WTC11 (cell line): Measurements from ENCODE around the gene TXNIP. TPM values are rescaled to one million over a fixed set of nuclear protein-coding genes. Genes with fewer than 3 reads are reported as not detected.

Experiments
- ATAC-seq: fragments of 200-7000 bp; cut with Tn5 transposase; 2 replicates; pipeline ENCODE4 v1.10.0; 2021; ENCODE audit warnings: mild to moderate bottlenecking, moderate library complexity
- CTCF ChIA-PET: fragments of 300-600 bp; sonication (Branson Sonifier 250); formaldehyde crosslinking; loops from one replicate; lab custom pipeline; 2021; ENCODE audit warnings: antibody characterized with exemption; lab: Charles Lee
- POLR2A ChIA-PET: fragments of 350-600 bp; sonication (Branson Sonifier 250); formaldehyde crosslinking; loops from one replicate; lab custom pipeline; 2021; ENCODE audit warnings: antibody characterized with exemption; lab: Charles Lee
- DNase-seq: peaks from one replicate; pipeline ENCODE4 v3.0.0; 2021; ENCODE audit warnings: low spot score
- H3K27ac Mint-ChIP-seq: 2 replicates; pipeline ENCODE4 v1.8.0; 2021; ENCODE audit warnings: mixed read lengths
- H3K27me3 Mint-ChIP-seq: 2 replicates; pipeline ENCODE4 v1.8.0; 2021; ENCODE audit warnings: low read depth, mild to moderate bottlenecking, moderate library complexity, mixed read lengths
- H3K36me3 Mint-ChIP-seq: 2 replicates; pipeline ENCODE4 v1.8.0; 2021; ENCODE audit warnings: mixed read lengths
- H3K4me1 Mint-ChIP-seq: 2 replicates; pipeline ENCODE4 v1.8.0; 2022; ENCODE audit warnings: mixed read lengths
- H3K4me3 Mint-ChIP-seq: 2 replicates; pipeline ENCODE4 v1.8.0; 2021; ENCODE audit warnings: mild to moderate bottlenecking, moderate library complexity, mixed read lengths
- H3K9me3 Mint-ChIP-seq: 2 replicates; pipeline ENCODE4 v1.8.0; 2021; ENCODE audit warnings: mixed read lengths
- ATF6 ChIP-seq: sonication (generic); formaldehyde crosslinking; IDR thresholded peaks from 2 replicates; pipeline ENCODE4 v1.8.1; 2023; ENCODE audit warnings: mild to moderate bottlenecking, missing genetic modification reagents
- E2F4 ChIP-seq: sonication (generic); formaldehyde crosslinking; IDR thresholded peaks from 2 replicates; pipeline ENCODE4 v1.8.1; 2022; ENCODE audit warnings: low read depth, mild to moderate bottlenecking, moderate library complexity, missing genetic modification reagents, borderline replicate concordance
- E2F5 ChIP-seq: sonication (generic); formaldehyde crosslinking; IDR thresholded peaks from 2 replicates; pipeline ENCODE4 v1.8.1; 2022; ENCODE audit warnings: mild to moderate bottlenecking, moderate library complexity, missing genetic modification reagents
- HMGXB4 ChIP-seq: sonication (generic); formaldehyde crosslinking; IDR thresholded peaks from 2 replicates; pipeline ENCODE4 v1.8.1; 2023; ENCODE audit warnings: mild to moderate bottlenecking, moderate library complexity, missing genetic modification reagents
- IRF1 ChIP-seq: sonication (generic); formaldehyde crosslinking; IDR thresholded peaks from 2 replicates; pipeline ENCODE4 v1.8.0; 2023; ENCODE audit warnings: missing genetic modification reagents
- JUN ChIP-seq: sonication (generic); formaldehyde crosslinking; IDR thresholded peaks from 2 replicates; pipeline ENCODE4 v1.8.0; 2023; ENCODE audit warnings: mild to moderate bottlenecking, missing genetic modification reagents
- NR1H2 ChIP-seq: sonication (generic); formaldehyde crosslinking; IDR thresholded peaks from 2 replicates; pipeline ENCODE4 v1.9.0; 2021; ENCODE audit warnings: mild to moderate bottlenecking, moderate library complexity, missing genetic modification reagents
- NR2C2 ChIP-seq: sonication (generic); formaldehyde crosslinking; IDR thresholded peaks from 2 replicates; pipeline ENCODE4 v1.8.0; 2022; ENCODE audit warnings: mild to moderate bottlenecking, missing genetic modification reagents
- NR3C1 ChIP-seq: sonication (generic); formaldehyde crosslinking; conservative IDR thresholded peaks from 2 replicates; pipeline ENCODE4 v1.8.1; 2023; ENCODE audit warnings: low read depth, mild to moderate bottlenecking, missing genetic modification reagents
- PRDM15 ChIP-seq: sonication (generic); formaldehyde crosslinking; IDR thresholded peaks from 2 replicates; pipeline ENCODE4 v1.8.0; 2022; ENCODE audit warnings: missing genetic modification reagents
- PREB ChIP-seq: sonication (generic); formaldehyde crosslinking; IDR thresholded peaks from 2 replicates; pipeline ENCODE4 v1.8.1; 2022; ENCODE audit warnings: mild to moderate bottlenecking, missing genetic modification reagents, moderate library complexity, borderline replicate concordance
- RELA ChIP-seq: sonication (generic); formaldehyde crosslinking; IDR thresholded peaks from 2 replicates; pipeline ENCODE4 v1.8.1; 2022; ENCODE audit warnings: missing genetic modification reagents, mild to moderate bottlenecking, borderline replicate concordance
- SMAD4 ChIP-seq: sonication (generic); formaldehyde crosslinking; IDR thresholded peaks from 2 replicates; pipeline ENCODE4 v1.8.0; 2022; ENCODE audit warnings: mild to moderate bottlenecking, missing genetic modification reagents
- SP1 ChIP-seq: sonication (generic); formaldehyde crosslinking; conservative IDR thresholded peaks from 2 replicates; pipeline ENCODE4 v1.8.1; 2022; ENCODE audit warnings: missing genetic modification reagents
- STAT6 ChIP-seq: sonication (generic); formaldehyde crosslinking; conservative IDR thresholded peaks from 2 replicates; pipeline ENCODE4 v1.8.1; 2023; ENCODE audit warnings: mild to moderate bottlenecking, low read depth, missing genetic modification reagents, moderate library complexity
- TEAD1 ChIP-seq: sonication (generic); formaldehyde crosslinking; IDR thresholded peaks from 2 replicates; pipeline ENCODE4 v1.8.0; 2022; ENCODE audit warnings: mild to moderate bottlenecking, missing genetic modification reagents
- ZNF263 ChIP-seq: sonication (generic); formaldehyde crosslinking; IDR thresholded peaks from 2 replicates; pipeline ENCODE4 v1.8.1; 2022; ENCODE audit warnings: low read depth, mild to moderate bottlenecking, moderate library complexity, missing genetic modification reagents
- total RNA-seq: library from RNA; stranded (reverse); gene quantifications from 3 replicates; pipeline ENCODE4 v1.2.3, GENCODE V29; 2021

The TXNIP gene
- total RNA-seq, 1 experiment from 2014 or later = 56.7 TPM

- TF ChIP-seq STAT6 = no peak
- no peak for TF ChIP-seq NR3C1 (CRISPR knock-in tag)
- TF ChIP-seq RELA (CRISPR knock-in tag) = no peak
- no peak for TF ChIP-seq ATF6 (CRISPR knock-in tag)
- no peak for TF ChIP-seq E2F4 (CRISPR knock-in tag)
- no peak for TF ChIP-seq HMGXB4 (CRISPR knock-in tag)
- TF ChIP-seq TEAD1 (CRISPR knock-in tag) = no peak
- TF ChIP-seq PRDM15 (CRISPR knock-in tag) = no peak
- TF ChIP-seq NR2C2 (CRISPR knock-in tag) = no peak
These were observed 51.8 kb downstream of the TXNIP start (continued) for GRCh38 chr1:145944532-145944931.

- Mint-ChIP-seq H3K27me3 (no peaks in the 10 kb centered on the region), H3K27ac (no peak overlapping the region), H3K9me3 (no peaks in the 10 kb centered on the region), H3K36me3 (no peaks in the 10 kb centered on the region), H3K4me3 (no peak overlapping the region), H3K4me1 (peaks cover 11% of the 10 kb centered on the region)
- DNase-seq (no peak), ATAC-seq (no peak)
- ChIA-PET CTCF (interaction anchor here (0.9 to 1.3 kb wide), 2 partner anchors 15 to 34 kb away, joined by 3 to 5 read pairs; no protein-coding TSS in a partner anchor), POLR2A (interaction anchor here (0.7 to 1.3 kb wide), 2 partner anchors 15 to 35 kb away, joined by 3 read pairs; partner anchors contain the start of gene RBM8A)
- no peak for TF ChIP-seq PREB
- TF ChIP-seq ZNF263 (CRISPR knock-in tag) = no peak
- no peak for TF ChIP-seq PRDM15 (CRISPR knock-in tag)
- no peak for TF ChIP-seq E2F5
- no peak for TF ChIP-seq SP1 (CRISPR knock-in tag)
- no peak for TF ChIP-seq IRF1 (CRISPR knock-in tag)
- no peak for TF ChIP-seq JUN (CRISPR knock-in tag)
- no peak for TF ChIP-seq SMAD4 (CRISPR knock-in tag)
- TF ChIP-seq NR1H2 (CRISPR knock-in tag) = no peak
These were observed 53.5 kb downstream of the TXNIP start for GRCh38 chr1:145942871-145943270.
